ENCODE data around the gene PLPP1. TPM values are rescaled to one million over a fixed set of nuclear protein-coding genes. Genes with fewer than 3 reads are reported as not detected.

Gene PLPP1
- total and polyA plus RNA-seq, 2 of the 13 experiments (the other 11 are each of a cell fraction or from before 2014, with no cell fraction given), result 7.3 to 12.1 TPM

DNA sequence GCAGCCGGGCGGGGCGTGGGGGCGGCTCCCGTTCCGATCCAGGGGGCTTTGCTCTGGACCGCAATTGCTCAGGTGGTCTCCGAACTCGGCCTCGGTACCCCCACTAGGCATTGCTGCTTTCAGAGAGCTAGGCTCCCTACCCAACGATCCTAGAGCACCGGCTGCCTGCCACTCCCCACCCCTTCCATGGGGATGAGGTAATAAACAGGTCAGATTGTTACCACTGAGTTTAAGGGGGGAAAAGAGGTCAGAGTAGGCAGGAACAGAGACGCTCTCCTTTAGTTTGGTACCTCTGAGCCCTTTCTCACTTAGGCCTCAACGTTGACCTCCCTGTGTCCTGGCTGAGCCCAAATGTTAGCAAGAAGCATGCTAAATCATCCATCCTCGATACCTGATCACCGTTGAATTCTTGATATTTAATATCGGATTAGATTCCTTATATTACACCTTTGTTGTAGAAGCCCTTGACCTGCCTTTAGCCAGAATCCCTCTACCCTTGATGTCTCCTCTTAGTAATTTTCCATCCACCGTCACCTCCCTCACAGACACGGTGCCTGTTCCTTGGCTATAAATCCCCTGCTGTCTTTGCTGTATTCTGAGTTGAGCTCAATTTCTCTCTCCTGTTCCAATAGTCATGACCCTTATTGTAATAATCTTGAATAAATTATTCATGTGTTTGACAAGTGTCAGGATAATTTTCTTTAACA is 588 bp upstream of the PLPP1 start (continued):
- TF ChIP-seq, protein P1, sequence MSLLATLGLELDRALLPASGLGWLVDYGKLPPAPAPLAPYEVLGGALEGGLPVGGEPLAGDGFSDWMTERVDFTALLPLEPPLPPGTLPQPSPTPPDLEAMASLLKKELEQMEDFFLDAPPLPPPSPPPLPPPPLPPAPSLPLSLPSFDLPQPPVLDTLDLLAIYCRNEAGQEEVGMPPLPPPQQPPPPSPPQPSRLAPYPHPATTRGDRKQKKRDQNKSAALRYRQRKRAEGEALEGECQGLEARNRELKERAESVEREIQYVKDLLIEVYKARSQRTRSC (CRISPR knock-in tag; IDR thresholded peaks at IDR 0.05; ENCODE audit: low read depth), result no peak
- TF ChIP-seq HOXA5 (CRISPR knock-in tag; IDR thresholded peaks at IDR 0.05) (no peak), SNAI1 (CRISPR knock-in tag; IDR thresholded peaks at IDR 0.05; ENCODE audit: borderline replicate concordance) (no peak), NR2F1 (CRISPR knock-in tag; IDR thresholded peaks at IDR 0.05) (no peak), PHB2 (IDR thresholded peaks at IDR 0.05; ENCODE audit: partially characterized antibody) (no peak), ZFP1 (CRISPR knock-in tag; IDR thresholded peaks at IDR 0.05) (no peak), MAFK (conservative IDR thresholded peaks at IDR 0.05 in 1 of 2, IDR thresholded peaks at IDR 0.05 in 1 of 2; ENCODE audit: low read length in 2 of 2) (no peak)
- TF ChIP-seq, protein P2, sequence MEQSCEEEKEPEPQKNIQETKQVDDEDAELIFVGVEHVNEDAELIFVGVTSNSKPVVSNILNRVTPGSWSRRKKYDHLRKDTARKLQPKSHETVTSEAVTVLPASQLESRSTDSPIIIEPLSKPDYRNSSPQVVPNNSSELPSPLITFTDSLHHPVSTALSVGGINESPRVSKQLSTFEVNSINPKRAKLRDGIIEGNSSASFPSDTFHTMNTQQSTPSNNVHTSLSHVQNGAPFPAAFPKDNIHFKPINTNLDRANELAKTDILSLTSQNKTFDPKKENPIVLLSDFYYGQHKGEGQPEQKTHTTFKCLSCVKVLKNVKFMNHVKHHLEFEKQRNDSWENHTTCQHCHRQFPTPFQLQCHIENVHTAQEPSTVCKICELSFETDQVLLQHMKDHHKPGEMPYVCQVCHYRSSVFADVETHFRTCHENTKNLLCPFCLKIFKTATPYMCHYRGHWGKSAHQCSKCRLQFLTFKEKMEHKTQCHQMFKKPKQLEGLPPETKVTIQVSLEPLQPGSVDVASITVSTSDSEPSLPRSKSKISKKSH (CRISPR knock-in tag; IDR thresholded peaks at IDR 0.05; ENCODE audit: borderline replicate concordance), result no peak
- TF ChIP-seq, protein P3, sequence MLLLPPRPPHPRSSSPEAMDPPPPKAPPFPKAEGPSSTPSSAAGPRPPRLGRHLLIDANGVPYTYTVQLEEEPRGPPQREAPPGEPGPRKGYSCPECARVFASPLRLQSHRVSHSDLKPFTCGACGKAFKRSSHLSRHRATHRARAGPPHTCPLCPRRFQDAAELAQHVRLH (CRISPR knock-in tag; IDR thresholded peaks at IDR 0.05; ENCODE audit: borderline replicate concordance, low read depth), result no peak
- TF ChIP-seq, protein P4, sequence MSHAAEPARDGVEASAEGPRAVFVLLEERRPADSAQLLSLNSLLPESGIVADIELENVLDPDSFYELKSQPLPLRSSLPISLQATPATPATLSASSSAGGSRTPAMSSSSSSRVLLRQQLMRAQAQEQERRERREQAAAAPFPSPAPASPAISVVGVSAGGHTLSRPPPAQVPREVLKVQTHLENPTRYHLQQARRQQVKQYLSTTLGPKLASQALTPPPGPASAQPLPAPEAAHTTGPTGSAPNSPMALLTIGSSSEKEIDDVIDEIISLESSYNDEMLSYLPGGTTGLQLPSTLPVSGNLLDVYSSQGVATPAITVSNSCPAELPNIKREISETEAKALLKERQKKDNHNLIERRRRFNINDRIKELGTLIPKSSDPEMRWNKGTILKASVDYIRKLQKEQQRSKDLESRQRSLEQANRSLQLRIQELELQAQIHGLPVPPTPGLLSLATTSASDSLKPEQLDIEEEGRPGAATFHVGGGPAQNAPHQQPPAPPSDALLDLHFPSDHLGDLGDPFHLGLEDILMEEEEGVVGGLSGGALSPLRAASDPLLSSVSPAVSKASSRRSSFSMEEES (CRISPR knock-in tag; IDR thresholded peaks at IDR 0.05), result no peak
- TF ChIP-seq, protein P5, sequence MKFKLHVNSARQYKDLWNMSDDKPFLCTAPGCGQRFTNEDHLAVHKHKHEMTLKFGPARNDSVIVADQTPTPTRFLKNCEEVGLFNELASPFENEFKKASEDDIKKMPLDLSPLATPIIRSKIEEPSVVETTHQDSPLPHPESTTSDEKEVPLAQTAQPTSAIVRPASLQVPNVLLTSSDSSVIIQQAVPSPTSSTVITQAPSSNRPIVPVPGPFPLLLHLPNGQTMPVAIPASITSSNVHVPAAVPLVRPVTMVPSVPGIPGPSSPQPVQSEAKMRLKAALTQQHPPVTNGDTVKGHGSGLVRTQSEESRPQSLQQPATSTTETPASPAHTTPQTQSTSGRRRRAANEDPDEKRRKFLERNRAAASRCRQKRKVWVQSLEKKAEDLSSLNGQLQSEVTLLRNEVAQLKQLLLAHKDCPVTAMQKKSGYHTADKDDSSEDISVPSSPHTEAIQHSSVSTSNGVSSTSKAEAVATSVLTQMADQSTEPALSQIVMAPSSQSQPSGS (CRISPR knock-in tag; IDR thresholded peaks at IDR 0.05), result 0 out of 2 replicates have a peak, but pooled peaks have one; percentile 5
- TF ChIP-seq, protein P6, sequence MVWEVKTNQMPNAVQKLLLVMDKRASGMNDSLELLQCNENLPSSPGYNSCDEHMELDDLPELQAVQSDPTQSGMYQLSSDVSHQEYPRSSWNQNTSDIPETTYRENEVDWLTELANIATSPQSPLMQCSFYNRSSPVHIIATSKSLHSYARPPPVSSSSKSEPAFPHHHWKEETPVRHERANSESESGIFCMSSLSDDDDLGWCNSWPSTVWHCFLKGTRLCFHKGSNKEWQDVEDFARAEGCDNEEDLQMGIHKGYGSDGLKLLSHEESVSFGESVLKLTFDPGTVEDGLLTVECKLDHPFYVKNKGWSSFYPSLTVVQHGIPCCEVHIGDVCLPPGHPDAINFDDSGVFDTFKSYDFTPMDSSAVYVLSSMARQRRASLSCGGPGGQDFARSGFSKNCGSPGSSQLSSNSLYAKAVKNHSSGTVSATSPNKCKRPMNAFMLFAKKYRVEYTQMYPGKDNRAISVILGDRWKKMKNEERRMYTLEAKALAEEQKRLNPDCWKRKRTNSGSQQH (CRISPR knock-in tag; IDR thresholded peaks at IDR 0.05; ENCODE audit: low read depth), result no peak
- TF ChIP-seq, protein P7, sequence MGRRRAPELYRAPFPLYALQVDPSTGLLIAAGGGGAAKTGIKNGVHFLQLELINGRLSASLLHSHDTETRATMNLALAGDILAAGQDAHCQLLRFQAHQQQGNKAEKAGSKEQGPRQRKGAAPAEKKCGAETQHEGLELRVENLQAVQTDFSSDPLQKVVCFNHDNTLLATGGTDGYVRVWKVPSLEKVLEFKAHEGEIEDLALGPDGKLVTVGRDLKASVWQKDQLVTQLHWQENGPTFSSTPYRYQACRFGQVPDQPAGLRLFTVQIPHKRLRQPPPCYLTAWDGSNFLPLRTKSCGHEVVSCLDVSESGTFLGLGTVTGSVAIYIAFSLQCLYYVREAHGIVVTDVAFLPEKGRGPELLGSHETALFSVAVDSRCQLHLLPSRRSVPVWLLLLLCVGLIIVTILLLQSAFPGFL (CRISPR knock-in tag; IDR thresholded peaks at IDR 0.05), result no peak
- TF ChIP-seq, protein P8, sequence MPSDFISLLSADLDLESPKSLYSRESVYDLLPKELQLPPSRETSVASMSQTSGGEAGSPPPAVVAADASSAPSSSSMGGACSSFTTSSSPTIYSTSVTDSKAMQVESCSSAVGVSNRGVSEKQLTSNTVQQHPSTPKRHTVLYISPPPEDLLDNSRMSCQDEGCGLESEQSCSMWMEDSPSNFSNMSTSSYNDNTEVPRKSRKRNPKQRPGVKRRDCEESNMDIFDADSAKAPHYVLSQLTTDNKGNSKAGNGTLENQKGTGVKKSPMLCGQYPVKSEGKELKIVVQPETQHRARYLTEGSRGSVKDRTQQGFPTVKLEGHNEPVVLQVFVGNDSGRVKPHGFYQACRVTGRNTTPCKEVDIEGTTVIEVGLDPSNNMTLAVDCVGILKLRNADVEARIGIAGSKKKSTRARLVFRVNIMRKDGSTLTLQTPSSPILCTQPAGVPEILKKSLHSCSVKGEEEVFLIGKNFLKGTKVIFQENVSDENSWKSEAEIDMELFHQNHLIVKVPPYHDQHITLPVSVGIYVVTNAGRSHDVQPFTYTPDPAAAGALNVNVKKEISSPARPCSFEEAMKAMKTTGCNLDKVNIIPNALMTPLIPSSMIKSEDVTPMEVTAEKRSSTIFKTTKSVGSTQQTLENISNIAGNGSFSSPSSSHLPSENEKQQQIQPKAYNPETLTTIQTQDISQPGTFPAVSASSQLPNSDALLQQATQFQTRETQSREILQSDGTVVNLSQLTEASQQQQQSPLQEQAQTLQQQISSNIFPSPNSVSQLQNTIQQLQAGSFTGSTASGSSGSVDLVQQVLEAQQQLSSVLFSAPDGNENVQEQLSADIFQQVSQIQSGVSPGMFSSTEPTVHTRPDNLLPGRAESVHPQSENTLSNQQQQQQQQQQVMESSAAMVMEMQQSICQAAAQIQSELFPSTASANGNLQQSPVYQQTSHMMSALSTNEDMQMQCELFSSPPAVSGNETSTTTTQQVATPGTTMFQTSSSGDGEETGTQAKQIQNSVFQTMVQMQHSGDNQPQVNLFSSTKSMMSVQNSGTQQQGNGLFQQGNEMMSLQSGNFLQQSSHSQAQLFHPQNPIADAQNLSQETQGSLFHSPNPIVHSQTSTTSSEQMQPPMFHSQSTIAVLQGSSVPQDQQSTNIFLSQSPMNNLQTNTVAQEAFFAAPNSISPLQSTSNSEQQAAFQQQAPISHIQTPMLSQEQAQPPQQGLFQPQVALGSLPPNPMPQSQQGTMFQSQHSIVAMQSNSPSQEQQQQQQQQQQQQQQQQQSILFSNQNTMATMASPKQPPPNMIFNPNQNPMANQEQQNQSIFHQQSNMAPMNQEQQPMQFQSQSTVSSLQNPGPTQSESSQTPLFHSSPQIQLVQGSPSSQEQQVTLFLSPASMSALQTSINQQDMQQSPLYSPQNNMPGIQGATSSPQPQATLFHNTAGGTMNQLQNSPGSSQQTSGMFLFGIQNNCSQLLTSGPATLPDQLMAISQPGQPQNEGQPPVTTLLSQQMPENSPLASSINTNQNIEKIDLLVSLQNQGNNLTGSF (CRISPR knock-in tag; IDR thresholded peaks at IDR 0.05), result no peak

Measured in HepG2 (cell line).